TTC549 (cell line): Measurements from ENCODE around the gene SCARB1.

Source experiments
- FAIRE-seq: peaks from 2 replicates; lab custom pipeline; 2012; peaks lifted over from hg19 to GRCh38; lab: Jason Lieb, UNC

Gene SCARB1

GRCh38 chr12:124744659-124745464 lies 118.8 kb downstream of the SCARB1 start:
- FAIRE-seq: no peak

- FAIRE-seq: no peak
Measured at GRCh38 chr12:124744273-124744640, 119.4 kb downstream of the SCARB1 start.

GRCh38 chr12:124743479-124744272 lies 120.0 kb downstream of the SCARB1 start:
- no peak for FAIRE-seq

DNA sequence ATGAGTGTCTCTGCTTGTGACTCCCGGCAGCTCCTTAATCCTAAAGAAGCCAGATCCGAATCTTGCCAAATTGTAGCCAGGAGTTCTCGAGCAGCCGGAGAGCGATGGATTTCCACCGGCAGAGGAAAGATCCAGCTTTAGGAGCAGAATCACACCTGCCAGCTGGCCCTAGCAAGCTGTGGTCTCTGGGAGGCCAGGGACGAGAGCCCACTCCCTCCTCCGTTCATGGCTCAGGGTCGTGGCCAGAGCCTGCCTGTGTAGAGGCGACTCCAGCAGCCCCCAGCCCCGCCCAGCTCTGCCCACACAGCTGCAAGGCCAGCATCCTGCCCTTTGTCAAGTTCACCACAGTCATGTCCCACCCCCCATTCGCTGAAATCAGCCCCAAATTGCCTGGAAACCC lies 121.0 kb downstream of the SCARB1 start:
- FAIRE-seq: no peak

DNA sequence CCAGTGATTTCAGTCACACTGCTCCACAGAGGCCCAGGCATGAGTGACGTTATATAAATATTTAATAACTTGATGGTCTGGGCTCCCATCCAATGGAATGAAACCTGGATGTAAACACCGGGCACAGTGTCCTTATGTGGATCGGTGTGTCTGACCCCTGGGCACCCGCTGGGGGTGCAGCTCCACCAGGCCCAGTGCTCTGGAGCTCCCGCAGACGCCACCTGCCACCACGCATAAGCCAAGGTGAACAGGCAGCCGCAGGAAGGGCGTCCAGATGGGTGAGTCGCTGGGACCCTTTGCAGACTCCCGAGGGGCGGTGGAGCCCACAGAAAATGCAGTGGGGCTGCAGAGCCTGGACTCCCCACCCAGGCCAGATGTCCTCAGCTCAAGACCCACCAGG lies 121.6 kb downstream of the SCARB1 start:
- no peak for FAIRE-seq

DNA sequence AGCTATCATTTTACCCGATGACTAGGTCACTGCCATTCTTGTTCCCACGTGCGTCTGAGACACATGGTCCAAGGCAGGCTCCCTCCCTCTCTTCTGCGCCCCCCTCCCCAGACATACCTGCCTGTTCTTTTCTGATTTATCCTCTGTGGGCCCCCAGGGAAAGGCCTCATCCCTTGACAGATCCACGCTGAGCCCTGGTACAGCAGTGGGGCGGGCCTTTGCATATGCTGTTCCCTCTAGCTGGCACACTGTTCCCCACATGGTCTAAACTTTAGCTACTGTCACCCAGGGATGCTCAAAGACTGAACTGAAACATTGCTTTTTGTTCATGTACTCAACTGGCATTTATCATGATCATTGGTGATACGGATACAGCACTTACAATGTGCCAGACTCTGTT lies 122.5 kb downstream of the SCARB1 start:
- no peak for FAIRE-seq

DNA sequence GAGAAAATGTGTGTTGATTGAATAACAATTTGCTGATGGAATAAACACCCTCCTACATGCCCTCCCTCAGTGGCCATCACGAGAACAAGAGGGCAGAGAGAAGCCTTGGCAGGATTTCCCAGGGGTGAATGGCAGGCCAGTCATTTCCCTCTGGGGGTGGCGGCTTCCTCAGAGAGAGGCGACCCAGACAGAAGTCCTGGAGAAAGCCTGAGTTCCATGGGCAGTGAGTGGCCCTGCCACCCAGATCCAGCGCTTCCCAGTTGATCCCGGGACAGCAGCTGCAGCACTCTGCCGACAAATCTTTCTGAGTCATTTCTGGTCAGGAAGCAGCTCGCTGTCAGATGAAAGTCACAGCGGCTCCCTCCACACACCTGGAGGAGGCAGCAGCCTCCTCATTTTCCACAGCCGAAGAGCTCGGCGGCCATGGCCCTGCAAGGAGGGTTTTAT lies 123.0 kb downstream of the SCARB1 start:
- FAIRE-seq: no peak

- no peak for FAIRE-seq
Measured at GRCh38 chr12:124739953-124740561, 123.6 kb downstream of the SCARB1 start.

DNA sequence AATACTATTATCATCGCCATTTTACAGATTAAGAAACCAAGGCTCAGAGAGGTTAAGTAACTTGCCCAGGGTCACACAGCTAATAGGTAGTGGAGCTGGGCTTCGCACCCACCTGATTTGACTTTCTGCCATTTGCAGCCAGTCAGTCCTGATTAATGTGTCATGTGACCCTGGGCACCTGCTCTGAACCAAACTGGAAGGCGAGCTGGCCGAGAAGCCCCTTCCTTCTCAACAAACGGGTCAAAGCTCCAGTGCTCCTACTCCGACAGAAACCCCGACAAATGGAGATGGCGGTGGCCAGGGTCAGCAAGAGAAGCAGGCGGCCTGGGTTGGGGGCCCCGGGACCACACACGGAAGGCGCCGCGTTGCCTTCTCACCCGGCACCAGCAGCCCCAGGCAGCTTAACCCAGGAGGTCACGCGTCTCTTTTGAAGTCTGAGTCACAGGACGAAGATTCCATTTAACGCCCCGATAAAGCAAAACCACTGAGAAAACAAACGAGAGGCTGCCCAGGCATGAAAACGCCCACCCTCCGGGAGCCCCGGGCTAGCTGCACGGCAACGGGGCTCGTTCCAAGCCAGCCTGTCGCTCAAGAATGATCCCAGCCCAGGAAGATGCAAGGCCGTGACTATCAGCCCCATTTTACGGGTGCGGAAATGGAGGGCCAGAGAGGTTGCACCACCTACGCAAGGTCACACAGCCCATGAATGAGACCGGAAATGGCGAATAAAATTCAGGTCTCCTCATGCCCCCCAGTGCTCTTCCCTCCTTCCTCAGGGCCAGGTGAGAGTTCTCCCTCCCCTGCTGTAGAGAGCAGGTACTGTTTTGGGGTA lies 124.8 kb downstream of the SCARB1 start:
- no peak for FAIRE-seq

GRCh38 chr12:124737772-124738635 lies 125.7 kb downstream of the SCARB1 start:
- no peak for FAIRE-seq

DNA sequence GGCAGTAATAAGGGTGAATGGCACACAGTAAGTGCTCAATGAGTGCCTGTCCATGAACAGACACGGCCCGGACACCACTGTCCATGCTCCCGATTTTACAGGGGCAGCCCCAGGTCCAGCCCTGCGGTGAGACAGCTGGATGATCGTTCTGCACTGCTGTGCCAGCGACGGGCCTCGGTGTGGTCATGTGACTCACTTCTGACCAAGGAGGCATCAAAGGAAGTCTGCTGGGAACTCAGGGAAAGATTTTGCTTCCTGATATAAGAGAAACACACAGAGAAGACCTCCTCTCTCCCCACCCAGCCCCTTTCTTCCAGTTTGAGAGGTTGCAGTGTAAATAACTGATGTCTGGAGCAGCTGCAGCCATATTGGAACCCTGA lies 126.6 kb downstream of the SCARB1 start:
- FAIRE-seq: no peak

GRCh38 chr12:124736115-124737039 lies 127.3 kb downstream of the SCARB1 start:
- FAIRE-seq: no peak

DNA sequence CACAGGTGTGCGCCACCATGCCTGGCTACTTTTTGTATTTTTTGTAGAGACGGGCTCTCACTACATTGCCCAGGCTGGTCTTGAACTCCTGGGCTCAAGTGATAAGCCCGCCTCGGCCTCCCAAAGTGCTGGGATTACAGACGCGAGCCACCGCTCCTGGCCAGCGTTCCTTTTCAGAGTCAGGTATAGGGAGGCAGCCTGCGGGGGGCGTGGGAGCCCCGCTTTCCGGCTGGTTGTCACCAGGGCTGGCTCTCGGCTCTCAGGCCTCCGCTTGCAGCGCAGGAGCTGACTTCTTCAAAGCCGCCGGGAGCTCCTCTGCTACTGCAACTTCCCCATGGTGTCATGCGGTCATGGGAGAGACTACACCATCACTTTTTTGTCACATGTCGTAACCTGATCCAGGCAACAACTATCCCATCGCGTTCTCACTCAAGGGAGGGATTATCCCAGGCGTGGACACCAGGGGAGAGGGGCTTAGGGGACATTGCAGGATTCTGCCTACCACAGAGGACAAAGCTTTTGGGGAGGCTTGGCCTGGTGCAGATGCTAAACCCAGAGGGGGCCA lies 129.4 kb downstream of the SCARB1 start:
- no peak for FAIRE-seq

GRCh38 chr12:124733086-124733485 lies 130.6 kb downstream of the SCARB1 start:
- FAIRE-seq: no peak

- no peak for FAIRE-seq
Measured at GRCh38 chr12:124732275-124733075, 131.2 kb downstream of the SCARB1 start.

DNA sequence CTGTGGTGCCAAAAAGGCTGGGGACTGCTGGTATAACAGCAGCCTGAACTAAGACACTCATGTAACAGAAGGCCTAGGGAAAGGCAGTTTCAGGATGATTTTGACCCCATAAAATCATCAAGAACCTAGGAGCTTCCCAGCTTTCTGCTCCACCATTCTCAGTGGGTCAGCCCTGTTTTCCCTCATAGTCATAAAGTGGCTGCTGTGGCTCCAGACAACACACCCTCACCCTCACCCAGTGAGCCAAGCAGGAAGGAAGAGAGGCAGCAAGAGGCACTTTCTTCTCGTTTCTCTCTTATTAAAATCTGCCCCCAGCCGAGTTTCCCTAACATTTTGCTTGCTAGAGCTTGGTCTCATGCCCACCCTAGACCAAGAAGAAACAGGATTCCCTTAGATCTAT lies 131.8 kb downstream of the SCARB1 start:
- FAIRE-seq: no peak

- no peak for FAIRE-seq
Measured at GRCh38 chr12:124730455-124730932, 133.2 kb downstream of the SCARB1 start.

DNA sequence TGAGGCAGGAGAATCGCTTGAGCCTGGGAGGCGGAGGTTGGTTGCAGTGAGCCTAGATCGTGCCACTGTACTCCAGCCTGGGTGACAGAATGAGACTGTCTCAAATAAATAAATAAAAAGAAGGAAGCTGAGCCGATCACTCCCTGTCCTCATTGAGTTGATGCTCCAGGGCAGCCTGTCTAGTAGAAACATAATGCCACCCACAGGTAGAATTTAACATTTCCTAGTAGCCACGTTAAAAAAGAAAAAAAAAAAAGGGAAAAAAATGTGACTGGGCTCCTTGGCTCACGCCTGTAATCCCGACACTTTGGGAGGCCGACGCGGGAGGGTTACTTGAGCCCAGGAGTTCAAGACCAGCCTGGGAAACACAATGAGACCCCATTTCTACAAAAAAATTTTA lies 135.7 kb downstream of the SCARB1 start:
- FAIRE-seq: no peak

GRCh38 chr12:124727264-124727800 lies 136.3 kb downstream of the SCARB1 start:
- no peak for FAIRE-seq
